HG03159 (cell line): Measurements from ENCODE around the gene MBNL2.
A peak's percentile ranks its signal among the peaks of the same experiment; 100 is the strongest.

ENCODE experiments used
- ATAC-seq: cut with Tn5 transposase; IDR thresholded peaks from one replicate; pipeline ENCODE4 v1.9.1; 2021; ENCODE audit warnings: mild to moderate bottlenecking, moderate library complexity; ENCODE audit not compliant: unreplicated experiment

Gene MBNL2

GRCh38 chr13:97369261-97369893 lies 147.2 kb downstream of the MBNL2 start:
- ATAC-seq = peak; percentile 80

- no peak for ATAC-seq
Measured at GRCh38 chr13:97371486-97372109, 149.5 kb downstream of the MBNL2 start.

- ATAC-seq = no peak
Measured at GRCh38 chr13:97372936-97373335, 150.8 kb downstream of the MBNL2 start.

GRCh38 chr13:97373787-97374186 lies 151.7 kb downstream of the MBNL2 start:
- ATAC-seq = no peak

- ATAC-seq = no peak
Measured at GRCh38 chr13:97376981-97377380, 154.8 kb downstream of the MBNL2 start.

- ATAC-seq = no peak
Measured at GRCh38 chr13:97379386-97379785, 157.3 kb downstream of the MBNL2 start.

- ATAC-seq = no peak
Measured at GRCh38 chr13:97380696-97381095, 158.6 kb downstream of the MBNL2 start.

GRCh38 chr13:97381189-97381588 lies 159.1 kb downstream of the MBNL2 start:
- no peak for ATAC-seq

DNA sequence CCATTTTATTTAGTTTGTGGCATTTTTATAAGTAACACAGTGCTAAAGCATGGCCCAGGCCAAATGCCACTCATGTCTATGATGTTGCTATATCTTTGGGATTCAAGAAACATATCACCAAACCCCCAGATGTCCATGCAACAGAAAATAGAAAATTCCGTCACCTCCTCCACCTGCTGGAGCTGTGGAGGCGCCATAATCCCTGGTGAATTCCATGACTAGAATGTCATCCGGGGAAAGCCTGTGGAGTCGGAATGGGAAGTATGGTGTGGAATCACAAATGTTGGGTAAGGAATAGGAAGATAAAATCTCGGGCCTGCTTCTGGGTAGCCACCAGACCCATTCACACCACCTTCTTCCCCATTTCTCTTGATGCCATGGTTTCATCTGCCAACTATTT lies 160.1 kb downstream of the MBNL2 start:
- no peak for ATAC-seq

- no peak for ATAC-seq
Measured at GRCh38 chr13:97384371-97384770, 162.2 kb downstream of the MBNL2 start.

DNA sequence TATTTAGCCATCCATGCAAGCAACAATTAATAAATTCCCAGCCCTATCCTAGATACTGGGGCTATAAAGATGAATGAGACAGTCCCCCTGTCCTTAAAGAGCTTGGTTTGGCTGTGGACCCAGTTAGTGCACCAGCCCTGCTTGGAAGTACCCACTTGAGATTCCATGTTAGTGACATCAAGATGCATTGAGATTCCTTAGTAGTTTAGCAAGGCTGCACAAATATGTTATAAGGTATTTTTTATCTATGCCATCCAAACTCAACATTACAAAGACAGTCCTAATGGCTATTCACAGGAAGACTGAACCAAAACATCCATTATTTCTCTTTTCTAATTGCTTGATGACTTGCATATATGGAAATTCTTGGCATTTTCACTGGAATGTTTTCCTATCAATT lies 163.0 kb downstream of the MBNL2 start:
- no peak for ATAC-seq

GRCh38 chr13:97385854-97386253 lies 163.7 kb downstream of the MBNL2 start:
- ATAC-seq = no peak

GRCh38 chr13:97386801-97387484 lies 164.8 kb downstream of the MBNL2 start:
- no peak for ATAC-seq

DNA sequence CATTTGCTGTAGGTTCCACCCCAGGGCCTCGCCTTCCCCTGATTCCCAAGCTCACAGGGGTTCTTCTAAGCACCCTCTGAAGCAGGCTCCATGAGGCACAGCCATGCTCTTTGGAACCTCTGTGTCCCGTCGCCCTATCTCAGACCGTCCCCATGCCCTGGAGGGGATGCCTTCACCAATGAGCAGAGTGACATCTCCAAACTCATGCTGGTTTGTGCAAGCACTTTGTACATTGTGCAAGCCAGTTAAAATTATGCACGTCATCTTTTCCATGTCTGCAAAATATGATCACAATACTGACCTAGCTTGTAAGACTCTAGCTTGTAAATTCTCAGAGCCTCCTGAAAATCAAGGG lies 165.3 kb downstream of the MBNL2 start:
- ATAC-seq = no peak

GRCh38 chr13:97387890-97388289 lies 165.8 kb downstream of the MBNL2 start:
- ATAC-seq = no peak

GRCh38 chr13:97388373-97388772 lies 166.2 kb downstream of the MBNL2 start:
- no peak for ATAC-seq

GRCh38 chr13:97390941-97391600 lies 168.9 kb downstream of the MBNL2 start:
- ATAC-seq = no peak

DNA sequence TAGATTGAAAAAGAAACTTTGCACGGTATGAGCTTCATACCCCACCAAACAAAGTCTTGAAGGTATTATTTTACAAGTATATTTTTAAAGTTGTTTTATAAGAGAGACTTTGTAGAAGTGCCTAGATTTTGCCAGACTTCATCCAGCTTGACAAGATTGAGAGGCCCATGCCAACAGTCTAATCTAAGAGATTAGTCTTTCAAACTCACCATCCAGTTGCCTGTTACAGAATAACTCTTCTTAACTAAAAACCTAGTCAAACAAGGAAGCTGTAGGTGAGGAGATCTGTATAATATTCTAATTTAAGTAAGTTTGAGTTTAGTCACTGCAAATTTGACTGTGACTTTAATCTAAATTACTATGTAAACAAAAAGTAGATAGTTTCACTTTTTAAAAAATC lies 169.9 kb downstream of the MBNL2 start:
- ATAC-seq = no peak

- ATAC-seq = no peak
Measured at GRCh38 chr13:97394542-97394941, 172.4 kb downstream of the MBNL2 start.

- ATAC-seq = no peak
Measured at GRCh38 chr13:97395447-97396136, 173.5 kb downstream of the MBNL2 start.

DNA sequence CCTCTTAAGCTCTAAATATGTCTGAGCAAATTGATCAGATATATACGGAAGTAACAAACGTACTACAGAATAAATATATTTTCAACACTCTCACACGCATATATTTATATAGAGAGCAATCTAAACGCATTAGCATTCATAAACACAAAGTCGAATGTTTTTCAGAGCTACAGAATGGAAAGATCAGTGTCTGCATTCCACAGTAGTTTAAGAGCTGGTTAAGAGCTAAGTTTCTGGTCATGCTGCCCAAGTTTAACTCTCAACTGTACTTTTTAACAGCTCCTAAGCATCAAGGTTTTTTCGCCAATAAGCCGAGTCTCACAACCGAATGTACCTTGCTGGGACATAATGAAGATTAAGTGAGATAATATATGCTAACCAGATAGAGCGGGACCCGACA lies 175.1 kb downstream of the MBNL2 start:
- no peak for ATAC-seq
